Measurements from ENCODE around the gene CAPSL. TPM values are rescaled to one million over a fixed set of nuclear protein-coding genes. Genes with fewer than 3 reads are reported as not detected.
A peak's percentile ranks its signal among the peaks of the same experiment; 100 is the strongest.
"Not testable (repeated sequence)": the region's sequence is repeated elsewhere in the genome, so short reads cannot be mapped to it uniquely, and the experiment has no call there.

CAPSL gene
- total RNA-seq (not detected), polyA plus RNA-seq (1 to 10 TPM in 1 of 2 donors, not detected in 1; 1.7 TPM)

DNA sequence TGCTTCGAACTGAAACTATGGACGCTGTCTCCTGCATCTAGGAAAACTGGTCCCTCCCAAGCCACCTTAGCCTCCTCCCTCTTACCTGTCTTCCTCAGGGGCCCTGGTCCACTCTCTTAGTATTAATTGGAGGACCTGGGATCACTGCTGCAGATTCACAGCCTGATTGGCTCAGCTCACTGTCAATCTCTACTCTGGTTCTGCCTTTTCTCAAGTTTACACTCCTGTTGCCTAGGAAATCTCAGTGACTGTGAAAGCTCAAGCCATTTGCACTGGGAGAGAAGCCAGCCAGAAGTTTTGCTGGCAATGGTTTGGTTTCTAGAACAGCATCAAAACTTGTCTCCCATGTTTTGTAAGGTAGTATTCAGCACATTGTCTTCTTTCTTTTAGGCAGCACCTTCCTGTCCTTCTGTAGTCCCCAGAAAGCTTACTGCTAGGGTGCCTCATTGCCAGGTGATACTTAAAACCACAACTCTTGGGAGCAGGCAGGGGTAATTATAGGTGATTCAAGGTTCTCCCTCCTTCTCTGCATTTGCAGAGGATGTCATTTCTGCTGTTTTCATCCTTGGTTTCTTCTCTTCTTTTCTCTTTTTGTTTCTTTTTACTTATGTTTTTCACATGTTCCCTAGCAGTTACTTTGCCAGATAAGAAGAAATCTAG is at the start of gene CAPSL:
Gene CAPSL (minus strand): TSS at position 55 of the 660 bp plus-strand sequence. CDS start 17,502 bp downstream, outside the sequence.
- 6 to 8% methylated on average over 2 of the region's 2 CpGs for WGBS, 2 donors
- ATAC-seq, result peak; percentile 98 to 100 (median 100)
- H3K27me3 ChIP-seq, result no peaks in the 10 kb centered on the region
- H3K4me3 ChIP-seq, result peak within 1 kb of the TSS in 1 of 4 donors; percentile 6
- peak in 4 of 6 donors; percentile 70 to 91 (median 86) for DNase-seq
- H3K36me3 ChIP-seq, result no peaks in the 10 kb centered on the region
- intact Hi-C loops (cut with DNase I), result no loop called here
- FAIRE-seq, result no peak
- no peaks in the 10 kb centered on the region for H3K9me3 ChIP-seq
- H3K4me1 ChIP-seq, result no peaks in the 10 kb centered on the region
- no peak for TF ChIP-seq CTCF (IDR thresholded peaks at IDR 0.05)
- H3K27ac ChIP-seq, result no peak within 1 kb of the TSS

- no peaks in the 10 kb centered on the region for H3K4me1 ChIP-seq
- no peaks in the 10 kb centered on the region for H3K27me3 ChIP-seq
- no peaks in the 10 kb centered on the region for H3K9me3 ChIP-seq
- H3K4me3 ChIP-seq, result no peak overlapping the region
- TF ChIP-seq CTCF (IDR thresholded peaks at IDR 0.05), result no peak
- H3K36me3 ChIP-seq, result no peaks in the 10 kb centered on the region
- no peak for ATAC-seq
- 30 to 35% methylated on average over 3 of the region's 3 CpGs for WGBS, 2 donors
- DNase-seq, result no peak
- FAIRE-seq, result no peak
- intact Hi-C loops (cut with DNase I), result no loop called here
- no peak overlapping the region for H3K27ac ChIP-seq
Observed at GRCh38 chr5:35987776-35988175, 49.4 kb upstream of the CAPSL start.

GRCh38 chr5:35979715-35980114 is 41.3 kb upstream of the CAPSL start:
- DNase-seq (no peak), ATAC-seq (no peak), FAIRE-seq (no peak)
- H3K9me3 ChIP-seq, result no peaks in the 10 kb centered on the region
- TF ChIP-seq CTCF (IDR thresholded peaks at IDR 0.05), result no peak
- no peaks in the 10 kb centered on the region for H3K36me3 ChIP-seq
- no peak overlapping the region for H3K27ac ChIP-seq
- H3K4me3 ChIP-seq, result no peak overlapping the region
- H3K4me1 ChIP-seq, result no peaks in the 10 kb centered on the region
- intact Hi-C loops (cut with DNase I), result no loop called here
- no peaks in the 10 kb centered on the region for H3K27me3 ChIP-seq

DNA sequence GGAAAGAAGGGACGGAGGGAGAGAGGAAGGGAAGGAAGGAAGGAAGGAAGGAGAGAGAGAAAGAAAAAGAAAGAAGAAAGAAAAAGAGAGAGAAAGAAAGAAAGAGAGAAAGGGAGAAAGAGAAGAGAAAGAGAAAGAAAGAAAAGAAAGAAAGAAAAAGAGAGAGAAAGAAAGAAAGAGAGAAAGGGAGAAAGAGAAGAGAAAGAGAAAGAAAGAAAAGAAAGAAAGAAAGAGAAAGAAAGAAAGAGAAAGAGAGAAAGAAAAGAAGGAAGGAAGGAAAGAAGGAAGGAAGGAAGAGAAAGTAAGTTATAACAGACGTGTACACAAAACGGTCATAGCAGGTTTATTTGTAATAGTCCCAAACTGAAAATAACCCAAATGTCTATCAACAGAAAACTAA is 38.4 kb upstream of the CAPSL start:
- intact Hi-C loops (cut with DNase I); H3K27ac ChIP-seq; H3K9me3 ChIP-seq; H3K4me1 ChIP-seq; H3K27me3 ChIP-seq; DNase-seq; ATAC-seq; H3K36me3 ChIP-seq; H3K4me3 ChIP-seq; FAIRE-seq: not testable (repeated sequence)
- WGBS, 2 donors, result 47 to 90% methylated on average over 3 of the region's 3 CpGs

GRCh38 chr5:35974570-35974969 is 36.1 kb upstream of the CAPSL start:
- 59 to 69% methylated on average over 4 of the region's 4 CpGs for WGBS, 2 donors
- Histone ChIP-seq H3K27me3 (no peaks in the 10 kb centered on the region), H3K4me3 (no peak overlapping the region), H3K4me1 (no peaks in the 10 kb centered on the region), H3K36me3 (no peaks in the 10 kb centered on the region), H3K27ac (no peak overlapping the region), H3K9me3 (no peaks in the 10 kb centered on the region)
- TF ChIP-seq CTCF (IDR thresholded peaks at IDR 0.05), result no peak
- no peak for ATAC-seq
- DNase-seq, result no peak
- intact Hi-C loops (cut with DNase I), result no loop called here
- no peak for FAIRE-seq
